HG03159 (cell line): Measurements from ENCODE around the gene CENATAC.
"Not testable (repeated sequence)": the region's sequence is repeated elsewhere in the genome, so short reads cannot be mapped to it uniquely, and the experiment has no call there.

ENCODE experiments used
- ATAC-seq: cut with Tn5 transposase; IDR thresholded peaks from one replicate; pipeline ENCODE4 v1.9.1; 2021; ENCODE audit warnings: mild to moderate bottlenecking, moderate library complexity; ENCODE audit not compliant: unreplicated experiment

CENATAC gene

GRCh38 chr11:119025978-119026766 is 28.2 kb downstream of the CENATAC start:
- ATAC-seq: no peak

GRCh38 chr11:119026970-119027369 is 29.0 kb downstream of the CENATAC start:
- ATAC-seq: no peak

GRCh38 chr11:119027561-119028345 is 29.8 kb downstream of the CENATAC start:
- no peak for ATAC-seq

GRCh38 chr11:119028346-119029068 is 30.6 kb downstream of the CENATAC start:
- no peak for ATAC-seq

- no peak for ATAC-seq
Measured at GRCh38 chr11:119029069-119029339, 31.1 kb downstream of the CENATAC start.

- no peak for ATAC-seq
Measured at GRCh38 chr11:119029340-119030028, 31.5 kb downstream of the CENATAC start.

- peak; percentile 4 for ATAC-seq
Measured at GRCh38 chr11:119030029-119030328, 32.0 kb downstream of the CENATAC start.

GRCh38 chr11:119030329-119031047 is 32.5 kb downstream of the CENATAC start, which contains the start of gene SLC37A4:
Gene SLC37A4 (minus strand): TSS chr11:119030877.
- ATAC-seq: peak; percentile 90

- ATAC-seq: no peak
Measured at GRCh38 chr11:119031912-119032280, 34.0 kb downstream of the CENATAC start.

GRCh38 chr11:119033421-119033820 is 35.5 kb downstream of the CENATAC start:
- ATAC-seq: not testable (repeated sequence)

GRCh38 chr11:119034813-119035212 is 36.9 kb downstream of the CENATAC start:
- no peak for ATAC-seq

GRCh38 chr11:119038884-119039283 is 40.9 kb downstream of the CENATAC start:
- no peak for ATAC-seq

- ATAC-seq: not testable (repeated sequence)
Measured at GRCh38 chr11:119039471-119039870, 41.5 kb downstream of the CENATAC start.

GRCh38 chr11:119041821-119042514 is 44.0 kb downstream of the CENATAC start:
- no peak for ATAC-seq

- no peak for ATAC-seq
Measured at GRCh38 chr11:119042927-119043326, 45.0 kb downstream of the CENATAC start.

- no peak for ATAC-seq
Measured at GRCh38 chr11:119044708-119045107, 46.8 kb downstream of the CENATAC start.

- no peak for ATAC-seq
Measured at GRCh38 chr11:119046489-119046888, 48.6 kb downstream of the CENATAC start.

- ATAC-seq: no peak
Measured at GRCh38 chr11:119047205-119047604, 49.3 kb downstream of the CENATAC start.

- no peak for ATAC-seq
Measured at GRCh38 chr11:119048644-119049043, 50.7 kb downstream of the CENATAC start.

- ATAC-seq: no peak
Measured at GRCh38 chr11:119049081-119049480, 51.1 kb downstream of the CENATAC start.
